SU-DHL-6 (cell line): ENCODE data around the gene AKNA.

Experiments used
- EZH2phosphoT487 ChIP-seq: fragments of 200-600 bp; sonication (generic), shearing (Covaris generic); conservative IDR thresholded peaks from 2 replicates; pipeline ENCODE4 v1.6.1; 2018; ENCODE audit warnings: mild to moderate bottlenecking, antibody characterized with exemption, low read length, moderate library complexity, mixed read lengths
- TF ChIP-seq, protein P1 (sequence below): fragments of 200-600 bp; sonication (generic); IDR thresholded peaks from one replicate; pipeline ENCODE4 v1.5.1; 2017; ENCODE audit warnings: antibody characterized with exemption, mild to moderate bottlenecking, low read length, moderate library complexity; ENCODE audit not compliant: insufficient read depth, poor library complexity, severe bottlenecking

DNA sequence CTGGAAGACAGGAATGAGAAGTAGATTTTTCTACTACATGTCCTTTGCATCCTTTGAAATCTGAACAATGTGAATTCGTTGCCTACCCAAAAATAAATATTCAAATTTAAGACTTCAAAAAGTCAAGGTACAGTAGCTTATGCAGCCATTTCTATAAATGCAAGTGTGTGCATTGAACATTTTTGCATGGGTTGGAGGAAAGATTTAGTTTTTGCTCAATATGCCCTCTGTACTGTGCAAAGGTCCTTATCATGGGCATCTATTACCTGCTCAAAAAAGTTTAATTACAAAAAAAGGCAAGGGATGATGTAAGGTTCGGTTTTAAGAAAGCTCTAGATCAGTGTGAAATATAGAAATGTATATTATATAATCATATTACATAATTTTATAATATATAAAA lies 22.6 kb downstream of the AKNA start:
- TF ChIP-seq, protein P1, sequence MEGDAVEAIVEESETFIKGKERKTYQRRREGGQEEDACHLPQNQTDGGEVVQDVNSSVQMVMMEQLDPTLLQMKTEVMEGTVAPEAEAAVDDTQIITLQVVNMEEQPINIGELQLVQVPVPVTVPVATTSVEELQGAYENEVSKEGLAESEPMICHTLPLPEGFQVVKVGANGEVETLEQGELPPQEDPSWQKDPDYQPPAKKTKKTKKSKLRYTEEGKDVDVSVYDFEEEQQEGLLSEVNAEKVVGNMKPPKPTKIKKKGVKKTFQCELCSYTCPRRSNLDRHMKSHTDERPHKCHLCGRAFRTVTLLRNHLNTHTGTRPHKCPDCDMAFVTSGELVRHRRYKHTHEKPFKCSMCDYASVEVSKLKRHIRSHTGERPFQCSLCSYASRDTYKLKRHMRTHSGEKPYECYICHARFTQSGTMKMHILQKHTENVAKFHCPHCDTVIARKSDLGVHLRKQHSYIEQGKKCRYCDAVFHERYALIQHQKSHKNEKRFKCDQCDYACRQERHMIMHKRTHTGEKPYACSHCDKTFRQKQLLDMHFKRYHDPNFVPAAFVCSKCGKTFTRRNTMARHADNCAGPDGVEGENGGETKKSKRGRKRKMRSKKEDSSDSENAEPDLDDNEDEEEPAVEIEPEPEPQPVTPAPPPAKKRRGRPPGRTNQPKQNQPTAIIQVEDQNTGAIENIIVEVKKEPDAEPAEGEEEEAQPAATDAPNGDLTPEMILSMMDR: no peak
- TF ChIP-seq EZH2phosphoT487: no peak
